ENCODE measurements around the gene TSPOAP1. TPM values are rescaled to one million over a fixed set of nuclear protein-coding genes. Genes with fewer than 3 reads are reported as not detected.
A peak's percentile ranks its signal among the peaks of the same experiment; 100 is the strongest.
"Not testable (repeated sequence)": the region's sequence is repeated elsewhere in the genome, so short reads cannot be mapped to it uniquely, and the experiment has no call there.

TSPOAP1 gene
- total RNA-seq, 1 donor from 2014 or later = 7.1 TPM

GRCh38 chr17:58341861-58342475 lies 13.4 kb upstream of the TSPOAP1 start:
- TF ChIP-seq POLR2A (IDR thresholded peaks at IDR 0.05) (no peak), CTCF (IDR thresholded peaks at IDR 0.05) (no peak), POLR2AphosphoS5 (IDR thresholded peaks at IDR 0.05; ENCODE audit: insufficient read depth in 1 of 2, low read depth in 1 of 2) (no peak)
- no peak for DNase-seq (ENCODE audit: extremely low spot score in 2 of 2)
- Histone ChIP-seq H3K27me3 (no peaks in the 10 kb centered on the region), H3K27ac (no peak overlapping the region), H3K4me1 (peaks cover 19% of the 10 kb centered on the region), H3K4me3 (no peak overlapping the region), H3K36me3 (peaks cover 0 to 27% of the 10 kb centered on the region in 2 donors), H3K9me3 (no peaks in the 10 kb centered on the region)
- intact Hi-C loops (cut with DNase I) = no loop called here

GRCh38 chr17:58341136-58341860 lies 12.7 kb upstream of the TSPOAP1 start:
- DNase-seq (ENCODE audit: extremely low spot score in 2 of 2); H3K27me3 ChIP-seq; H3K27ac ChIP-seq; intact Hi-C loops (cut with DNase I); H3K4me3 ChIP-seq; H3K9me3 ChIP-seq: not testable (repeated sequence)
- Histone ChIP-seq H3K36me3 (peaks cover 0 to 20% of the 10 kb centered on the region in 2 donors), H3K4me1 (peaks cover 26% of the 10 kb centered on the region)

- DNase-seq (ENCODE audit: extremely low spot score in 2 of 2) = no peak
- TF ChIP-seq POLR2AphosphoS5 (IDR thresholded peaks at IDR 0.05; ENCODE audit: insufficient read depth in 1 of 2, low read depth in 1 of 2) = no peak
- no peak for TF ChIP-seq CTCF (IDR thresholded peaks at IDR 0.05)
- no peak for TF ChIP-seq POLR2A (IDR thresholded peaks at IDR 0.05)
- peaks cover 34% of the 10 kb centered on the region for H3K4me1 ChIP-seq
- H3K27me3 ChIP-seq = no peaks in the 10 kb centered on the region
- H3K4me3 ChIP-seq = no peak overlapping the region
- no peaks in the 10 kb centered on the region for H3K9me3 ChIP-seq
- H3K27ac ChIP-seq = peak overlapping the region; percentile 21
- intact Hi-C loops (cut with DNase I) = no loop called here
- peaks cover 0 to 12% of the 10 kb centered on the region in 2 donors for H3K36me3 ChIP-seq
Observed at GRCh38 chr17:58340405-58340876, 11.8 kb upstream of the TSPOAP1 start.

- H3K9me3 ChIP-seq = no peaks in the 10 kb centered on the region
- intact Hi-C loops (cut with DNase I) = no loop called here
- H3K27ac ChIP-seq = peak overlapping the region; percentile 21
- peaks cover 40% of the 10 kb centered on the region for H3K4me1 ChIP-seq
- TF ChIP-seq POLR2A (IDR thresholded peaks at IDR 0.05) (no peak), POLR2AphosphoS5 (IDR thresholded peaks at IDR 0.05; ENCODE audit: insufficient read depth in 1 of 2, low read depth in 1 of 2) (no peak), CTCF (IDR thresholded peaks at IDR 0.05) (no peak)
- H3K27me3 ChIP-seq = no peaks in the 10 kb centered on the region
- H3K36me3 ChIP-seq = peaks cover 0 to 6% of the 10 kb centered on the region in 2 donors
- DNase-seq (ENCODE audit: extremely low spot score in 2 of 2) = no peak
- no peak overlapping the region for H3K4me3 ChIP-seq
Observed at GRCh38 chr17:58339755-58340404, 11.3 kb upstream of the TSPOAP1 start.

GRCh38 chr17:58338841-58339754 lies 10.5 kb upstream of the TSPOAP1 start:
- Histone ChIP-seq H3K36me3 (peaks cover 0 to 5% of the 10 kb centered on the region in 2 donors), H3K9me3 (no peaks in the 10 kb centered on the region), H3K27me3 (no peaks in the 10 kb centered on the region), H3K4me3 (peak overlapping the region in 1 of 2 donors; percentile 6), H3K4me1 (peaks cover 43% of the 10 kb centered on the region), H3K27ac (peak overlapping the region; percentile 81)
- TF ChIP-seq POLR2AphosphoS5 (IDR thresholded peaks at IDR 0.05; ENCODE audit: insufficient read depth in 1 of 2, low read depth in 1 of 2) (no peak), CTCF (IDR thresholded peaks at IDR 0.05) (no peak), POLR2A (IDR thresholded peaks at IDR 0.05) (no peak)
- DNase-seq (ENCODE audit: extremely low spot score in 2 of 2) = no peak
- intact Hi-C loops (cut with DNase I) = no loop called here
